HG03045 (cell line): ENCODE measurements around the gene FOXI2.

Source experiments
- ATAC-seq: cut with Tn5 transposase; IDR thresholded peaks from one replicate; pipeline ENCODE4 v1.9.1; 2021; ENCODE audit warnings: mild to moderate bottlenecking, moderate library complexity; ENCODE audit not compliant: unreplicated experiment

Gene FOXI2

DNA sequence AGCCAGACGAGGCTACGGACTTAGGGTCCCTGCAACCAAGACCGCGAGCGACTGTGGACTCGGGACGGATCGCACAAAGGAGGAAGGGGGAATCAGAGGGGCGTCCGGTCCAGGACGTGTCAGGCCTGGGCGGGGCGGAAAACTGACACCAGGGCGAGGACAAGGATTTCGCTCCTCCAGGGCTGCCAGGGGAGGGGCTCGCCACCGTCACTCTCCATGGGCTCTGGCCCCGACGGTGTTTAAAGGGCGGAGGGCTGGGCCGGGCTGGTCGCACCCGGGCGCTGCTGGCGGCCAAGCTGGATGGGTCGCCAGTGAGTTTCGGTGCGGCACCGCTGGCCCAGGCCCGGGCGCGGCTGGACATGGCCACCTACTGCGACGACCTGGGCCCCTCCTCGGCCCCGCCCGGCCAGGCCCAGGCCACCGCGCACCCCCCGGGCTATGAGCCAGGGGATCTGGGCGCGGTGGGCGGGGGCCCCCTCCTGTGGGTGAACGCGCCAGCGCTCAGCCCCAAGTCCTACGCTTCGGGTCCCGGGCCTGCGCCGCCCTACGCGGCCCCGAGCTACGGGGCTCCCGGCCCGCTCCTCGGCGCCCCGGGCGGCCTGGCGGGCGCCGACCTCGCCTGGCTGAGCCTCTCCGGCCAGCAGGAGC, at the start of gene FOXI2:
Gene FOXI2, plus strand, starts transcription at position 271 of the 648 bp plus-strand sequence. Its CDS starts 89 bp downstream, at position 360.
- ATAC-seq: no peak

DNA sequence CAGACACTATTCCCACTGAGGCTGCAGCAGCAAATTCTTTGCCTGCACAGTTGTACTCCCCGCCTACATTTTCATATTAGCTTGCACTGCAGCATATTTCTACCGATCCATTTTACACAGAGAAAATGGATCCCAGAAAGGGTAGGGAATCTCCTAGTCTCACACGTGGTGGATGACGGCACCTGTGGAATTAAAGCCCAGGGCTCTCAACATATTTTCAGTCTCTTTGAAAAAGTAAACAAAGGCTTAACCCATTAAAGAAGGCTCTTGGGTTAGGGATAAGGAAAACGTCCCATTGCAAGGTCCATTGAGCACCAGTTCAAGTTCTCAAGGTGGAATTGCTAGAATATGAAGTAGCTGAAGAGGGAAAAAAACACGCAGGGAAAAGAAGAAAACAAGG, 49.4 kb upstream of the FOXI2 start:
- no peak for ATAC-seq

DNA sequence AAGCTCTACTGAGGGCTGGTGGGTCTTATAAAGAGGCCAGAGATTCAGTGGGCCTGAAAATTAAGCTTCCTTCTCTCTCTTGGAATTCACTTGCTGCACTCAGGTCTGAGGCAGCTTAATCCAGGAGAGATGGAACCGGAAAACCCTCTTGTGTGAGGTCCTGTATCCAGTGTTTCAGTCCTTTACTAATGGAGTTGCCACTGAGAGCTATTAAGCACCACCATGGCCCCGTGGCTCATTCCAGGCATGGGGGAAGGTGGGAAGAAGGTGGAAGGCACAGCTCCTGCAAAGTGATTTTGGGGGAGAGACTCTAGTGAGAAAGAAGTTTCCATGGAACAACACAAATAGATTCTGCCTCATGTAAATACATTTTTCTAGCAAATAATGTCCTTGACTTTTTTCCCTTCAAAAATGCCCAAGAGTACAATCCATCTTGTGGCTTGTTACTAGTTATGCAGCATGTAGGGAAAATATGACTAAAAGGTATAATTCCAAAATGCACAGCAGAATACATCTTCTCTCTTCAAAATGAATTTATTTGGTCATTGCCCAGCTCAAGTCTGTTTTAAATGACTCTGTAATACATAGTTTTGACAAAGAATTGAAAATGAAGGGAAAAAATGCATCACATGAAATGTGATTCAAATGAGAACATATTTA, 46.7 kb upstream of the FOXI2 start:
- ATAC-seq: no peak

DNA sequence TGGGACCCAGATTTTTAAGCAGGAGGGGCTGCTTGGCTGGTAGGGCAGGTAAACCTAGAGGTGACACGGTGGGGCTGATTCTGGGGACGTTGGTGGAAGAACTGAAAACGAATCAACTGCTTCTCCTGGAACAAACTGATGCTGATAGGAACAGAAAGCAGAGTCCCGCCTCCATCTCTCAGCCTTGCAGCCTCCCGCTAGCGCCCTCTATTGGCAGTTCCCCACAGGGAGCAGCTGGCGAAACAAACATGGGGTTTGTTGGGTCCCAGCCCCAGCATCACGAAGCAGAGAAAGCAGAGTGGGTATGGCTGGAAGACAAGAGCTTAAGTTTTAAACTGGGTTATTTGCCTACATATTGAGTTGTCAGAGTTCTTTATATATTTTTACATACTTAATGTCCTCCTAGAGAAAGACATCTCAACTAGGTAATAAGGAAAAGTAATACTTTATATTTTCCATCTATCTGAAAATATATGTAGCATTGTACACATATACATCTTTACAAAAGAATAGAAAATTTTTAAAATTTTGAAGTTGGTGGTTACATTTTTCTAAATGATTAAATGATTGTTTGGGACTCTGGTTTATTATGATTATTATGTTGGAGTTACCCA, 42.3 kb upstream of the FOXI2 start:
- ATAC-seq: no peak

DNA sequence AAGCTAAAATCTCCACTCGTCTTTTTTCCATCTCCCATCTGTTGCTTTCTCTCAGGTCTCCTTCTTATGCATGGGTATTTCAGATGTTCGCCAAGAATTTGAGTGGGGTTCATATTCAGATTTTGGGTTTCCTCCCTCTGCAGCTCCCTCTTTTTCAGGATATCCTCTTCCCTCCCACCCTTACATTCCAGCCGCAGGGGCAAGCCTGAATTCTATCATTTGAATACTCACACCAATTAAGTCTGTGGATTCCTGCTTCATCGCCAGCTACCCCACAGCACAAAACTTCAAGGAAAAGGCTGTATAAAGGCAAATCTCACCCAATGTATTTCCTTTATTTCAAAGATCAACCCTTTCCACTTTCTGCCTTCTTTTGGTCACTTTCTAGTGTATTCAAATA, 41.6 kb upstream of the FOXI2 start:
- ATAC-seq: no peak

DNA sequence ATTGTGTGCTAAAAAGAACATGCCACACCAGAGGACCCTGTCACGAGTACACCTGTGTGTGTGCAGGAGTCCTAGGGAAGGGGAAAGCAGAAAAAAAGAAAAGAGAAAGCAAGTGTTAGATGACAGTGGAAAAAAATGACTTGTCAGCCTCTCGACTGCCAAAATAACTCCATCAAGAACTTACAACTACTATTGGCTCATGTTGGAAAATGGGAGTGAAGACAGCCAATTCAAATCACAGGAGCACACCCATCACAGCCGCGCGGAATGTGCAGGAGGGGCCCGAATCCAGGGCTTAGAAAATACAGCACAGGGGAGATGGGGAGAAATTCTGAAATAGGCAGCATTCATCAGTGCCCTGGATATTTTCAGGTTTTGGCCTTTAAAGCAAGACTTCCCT, 38.1 kb upstream of the FOXI2 start:
- ATAC-seq: no peak

DNA sequence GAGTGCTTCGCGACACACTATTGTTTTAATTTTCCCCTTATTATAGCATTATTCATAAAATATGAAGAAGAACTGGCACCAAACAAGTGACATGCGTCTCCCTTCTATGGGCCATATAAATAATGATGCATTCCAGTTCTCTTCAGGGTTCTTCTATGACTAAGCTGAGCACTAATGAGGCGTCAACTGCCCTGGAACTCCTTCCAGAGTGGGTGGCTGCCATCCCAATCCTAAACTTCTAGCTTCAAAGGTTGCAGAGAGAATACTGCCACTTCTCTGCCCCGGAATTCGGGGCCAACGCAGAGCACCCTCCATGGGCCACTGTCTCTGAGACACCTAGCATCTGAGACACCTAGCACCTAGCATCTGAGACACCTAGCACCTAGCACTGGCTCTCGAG, 37.7 kb upstream of the FOXI2 start:
- no peak for ATAC-seq

DNA sequence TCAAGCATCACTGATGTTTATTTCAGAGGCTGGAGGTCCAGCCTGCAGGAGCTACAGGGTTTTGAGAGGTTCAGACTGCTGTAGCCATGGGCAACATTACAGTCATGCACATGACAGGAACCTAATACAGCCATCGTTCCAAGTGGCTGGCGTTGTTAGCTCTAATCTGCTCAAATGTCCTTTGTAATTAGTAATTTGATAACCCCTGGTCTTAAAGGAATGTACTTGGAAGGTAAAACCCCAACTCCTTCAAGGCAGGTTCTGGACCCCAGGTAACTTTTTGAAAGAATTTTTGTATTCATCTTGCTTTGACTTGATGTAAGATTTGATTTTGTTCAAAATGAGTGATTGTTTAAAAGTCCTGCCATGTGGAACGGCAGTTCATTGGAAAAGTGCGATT, 34.7 kb upstream of the FOXI2 start:
- no peak for ATAC-seq

DNA sequence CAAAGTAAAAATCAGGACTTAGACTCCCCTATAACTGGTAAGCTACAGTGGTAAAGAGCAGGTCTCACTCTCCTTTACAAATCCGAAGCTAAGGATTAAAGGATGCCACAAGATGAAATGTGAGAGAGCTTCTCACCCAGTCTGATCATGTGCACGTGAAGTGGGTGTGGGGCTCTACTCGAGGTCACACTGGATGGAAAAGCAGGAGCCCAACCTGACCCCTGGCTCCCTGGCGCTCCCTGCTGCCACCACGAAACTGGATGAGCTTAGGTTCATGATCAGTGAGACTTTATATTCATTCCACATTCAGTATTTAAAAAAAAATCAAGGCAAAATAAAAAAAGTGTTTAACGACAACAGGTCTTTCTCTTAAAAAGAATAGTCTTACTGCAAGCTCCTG, 21.7 kb upstream of the FOXI2 start:
- no peak for ATAC-seq

DNA sequence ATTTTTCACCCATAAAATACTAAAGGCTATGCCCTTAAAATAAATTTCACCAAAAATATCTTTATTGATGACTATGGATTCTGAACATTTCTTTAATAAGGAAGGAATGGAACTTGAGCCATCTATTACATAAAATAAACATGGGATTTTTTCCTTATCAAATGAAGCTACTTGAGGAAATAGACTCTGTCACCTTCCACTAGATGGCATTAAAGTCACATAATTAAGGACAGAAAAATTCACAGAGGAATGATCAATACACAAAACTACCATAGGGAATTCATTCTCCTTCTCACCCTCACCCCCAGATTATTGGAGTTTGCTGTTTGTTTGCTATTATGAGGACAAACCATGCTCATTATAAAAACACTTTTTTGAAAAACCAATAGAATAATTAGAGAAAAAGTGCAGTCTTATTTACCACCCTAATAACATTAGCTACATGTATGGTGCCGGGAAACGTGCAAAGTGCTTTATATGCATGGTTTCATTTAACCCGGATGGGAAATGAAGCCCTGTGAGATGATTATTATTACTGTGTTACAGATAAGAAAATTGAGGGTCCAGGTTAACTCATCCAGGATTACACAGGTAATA, 21.1 kb upstream of the FOXI2 start:
- no peak for ATAC-seq

DNA sequence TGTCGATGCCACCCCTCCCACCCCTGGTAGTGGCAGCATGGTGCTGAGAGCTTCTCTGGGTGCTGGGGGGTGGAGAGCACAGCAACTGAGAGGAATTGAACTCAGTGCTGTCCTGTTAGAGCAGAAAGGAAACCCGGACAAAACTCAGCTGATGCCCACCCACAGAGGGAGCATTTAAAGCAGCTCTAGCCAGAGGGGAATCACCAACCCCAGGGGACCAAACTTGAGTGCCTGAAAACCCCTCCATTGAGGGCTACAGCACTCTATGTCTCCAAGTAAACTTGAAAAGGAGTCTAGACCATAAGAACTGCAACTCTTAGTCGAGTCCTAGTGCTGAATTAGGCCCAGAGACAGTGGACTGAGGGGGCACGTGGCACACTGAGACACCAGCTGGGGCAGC, 16.8 kb upstream of the FOXI2 start:
- ATAC-seq: no peak

DNA sequence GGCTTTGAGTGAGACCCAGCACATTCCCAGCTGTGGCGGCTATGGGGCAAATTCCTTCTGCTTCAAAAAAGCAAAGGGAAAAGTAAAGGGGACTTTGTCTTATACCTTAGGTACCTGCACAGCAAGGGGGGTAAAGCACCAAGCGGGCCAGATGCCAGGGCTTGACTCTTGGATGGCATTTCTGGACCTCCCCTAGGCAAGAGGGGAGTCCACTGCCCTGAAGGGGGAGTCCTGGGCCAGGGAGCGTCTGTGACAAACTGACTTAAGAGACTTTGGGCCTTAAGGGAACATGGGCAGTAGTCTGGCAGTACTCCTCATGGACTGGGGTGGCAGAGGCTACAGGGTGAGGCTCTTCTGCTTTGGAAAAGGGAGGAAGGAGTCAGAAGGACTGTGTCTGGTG, 16.1 kb upstream of the FOXI2 start:
- ATAC-seq: no peak

DNA sequence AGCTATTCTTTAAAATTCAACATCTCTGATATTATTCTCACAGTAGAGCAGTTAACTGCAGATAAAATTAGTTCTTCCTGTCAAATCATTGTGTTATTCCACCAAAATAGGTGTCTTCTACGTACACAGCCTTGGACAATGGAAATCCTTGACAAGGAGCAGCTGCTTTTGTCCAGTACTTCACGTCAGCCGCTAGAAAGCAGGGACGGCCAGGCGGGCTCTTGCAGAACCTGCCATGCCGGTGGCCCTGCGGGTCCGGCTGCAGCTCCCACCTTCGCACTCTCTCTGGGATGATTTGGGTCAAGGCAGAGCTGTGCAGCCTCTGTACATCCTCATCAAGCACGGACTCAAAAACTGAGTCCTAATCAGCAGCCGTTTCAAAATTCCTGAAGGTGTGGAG, 2.2 kb upstream of the FOXI2 start:
- no peak for ATAC-seq

DNA sequence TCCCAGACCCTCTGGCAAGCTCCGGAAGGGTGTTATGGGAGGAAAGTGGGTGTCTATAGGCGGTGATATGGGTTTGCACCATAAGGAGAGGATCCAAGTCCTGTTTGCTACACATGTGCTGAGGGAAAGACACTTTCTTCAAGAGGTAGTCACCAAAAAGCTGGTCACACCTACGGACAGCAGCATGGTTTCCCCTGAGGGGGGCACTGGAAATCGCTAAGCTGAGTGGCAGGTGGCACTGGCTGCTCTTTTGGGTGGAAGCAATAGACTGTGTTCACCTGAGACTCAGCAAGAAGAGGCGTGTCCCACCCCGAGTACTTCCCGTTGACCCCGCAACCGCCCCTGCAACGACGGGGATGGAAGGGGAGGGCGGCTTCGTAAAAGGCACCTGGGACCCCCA, 1.8 kb upstream of the FOXI2 start:
- ATAC-seq: no peak

DNA sequence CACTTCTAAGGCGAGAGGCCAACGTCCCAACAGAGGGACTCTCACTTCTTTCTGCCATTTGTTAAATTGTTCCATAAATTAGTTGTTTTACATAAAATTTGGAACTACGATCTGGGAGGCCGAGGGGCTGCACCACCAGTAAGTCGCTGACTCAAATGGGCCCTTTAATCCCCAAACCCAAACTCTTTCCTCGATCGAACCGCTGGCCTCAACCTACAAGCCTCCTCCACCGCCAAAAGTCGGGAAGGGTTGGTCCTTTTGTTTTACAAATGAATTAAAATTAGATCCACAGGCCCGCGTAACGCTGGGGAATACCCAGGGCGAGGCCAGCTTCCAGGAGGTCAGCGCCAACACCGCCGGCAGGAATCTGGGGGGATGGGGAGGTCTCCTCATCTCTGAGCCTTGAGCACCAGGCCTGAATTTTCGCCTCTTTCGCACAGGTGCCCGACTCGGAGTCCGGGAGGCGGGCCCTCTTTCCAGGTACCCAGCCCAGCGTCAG, 1.2 kb upstream of the FOXI2 start:
- no peak for ATAC-seq

DNA sequence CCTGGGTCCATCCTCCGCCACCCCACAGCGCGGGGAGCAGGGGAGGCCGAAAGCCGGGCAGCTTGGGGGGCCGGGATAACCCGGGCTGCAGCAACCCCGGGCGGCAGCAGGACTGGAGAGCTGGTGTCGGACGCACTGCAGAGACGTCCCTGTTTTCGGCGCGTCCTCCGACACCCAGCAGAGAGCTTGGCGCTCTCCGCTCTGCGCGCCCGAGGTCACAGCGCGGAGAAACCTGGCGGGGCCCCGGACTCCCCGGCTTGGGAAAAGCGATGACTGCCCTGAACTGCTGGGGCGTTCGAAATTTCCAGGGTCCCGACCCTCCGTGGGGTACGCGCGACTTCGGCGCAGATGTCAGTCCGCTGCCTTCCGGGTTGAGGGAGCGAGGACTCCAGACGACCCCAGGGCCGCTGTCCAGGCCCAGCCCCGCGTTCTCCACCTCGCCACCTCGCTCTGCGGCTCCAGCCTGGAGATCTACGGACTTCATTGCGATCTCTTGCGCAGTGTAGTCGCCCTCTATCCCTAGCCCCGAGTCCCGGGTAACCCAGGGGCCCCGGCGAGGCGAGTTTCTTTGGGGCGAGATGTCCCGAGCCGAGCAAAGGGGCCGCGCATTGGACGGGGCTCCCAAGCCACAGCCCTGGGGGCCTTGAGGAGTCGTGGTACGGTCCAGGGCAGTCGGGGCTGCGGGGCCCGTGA, 617 bp upstream of the FOXI2 start:
- no peak for ATAC-seq

DNA sequence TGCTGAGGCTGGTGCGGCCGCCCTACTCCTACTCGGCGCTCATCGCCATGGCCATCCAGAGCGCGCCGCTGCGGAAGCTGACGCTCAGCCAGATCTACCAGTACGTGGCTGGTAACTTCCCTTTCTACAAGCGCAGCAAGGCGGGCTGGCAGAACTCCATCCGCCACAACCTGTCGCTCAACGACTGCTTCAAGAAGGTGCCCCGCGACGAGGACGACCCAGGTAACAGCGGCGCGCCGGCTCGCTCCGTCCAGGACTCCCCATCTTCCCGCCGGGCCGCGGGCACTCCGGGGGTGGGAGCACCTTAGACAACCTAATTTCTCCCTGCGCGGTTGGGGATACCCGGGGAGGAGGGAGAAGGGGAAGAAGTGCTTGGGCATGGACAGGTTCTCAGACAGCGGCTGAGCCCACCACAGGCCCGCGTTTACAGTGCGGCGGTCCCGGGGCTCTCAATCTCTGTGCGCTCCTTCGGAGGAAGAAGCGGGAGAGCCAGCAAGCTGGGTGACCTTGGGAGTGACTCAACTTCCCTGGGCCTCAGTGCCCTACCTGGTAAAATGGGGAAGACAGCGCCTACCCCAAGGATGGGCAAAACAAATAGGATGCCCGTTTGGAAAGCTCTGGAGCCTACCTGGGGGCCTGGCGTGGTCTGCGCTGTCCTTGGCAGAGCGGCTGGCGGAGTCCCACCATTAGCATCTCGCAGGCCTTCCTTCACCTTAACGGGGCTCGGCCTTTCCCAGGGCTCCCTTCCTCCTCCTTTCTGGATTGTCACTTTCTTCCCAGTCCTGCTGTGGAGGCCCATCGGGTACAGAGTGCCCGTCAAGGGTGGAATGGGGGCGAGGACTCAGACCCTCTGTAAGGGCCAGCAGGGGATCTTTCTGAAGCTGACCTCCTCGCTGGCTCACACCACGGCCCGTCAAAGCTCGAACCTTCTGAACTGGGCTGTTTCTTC, 852 bp downstream of the FOXI2 start:
- ATAC-seq: no peak

DNA sequence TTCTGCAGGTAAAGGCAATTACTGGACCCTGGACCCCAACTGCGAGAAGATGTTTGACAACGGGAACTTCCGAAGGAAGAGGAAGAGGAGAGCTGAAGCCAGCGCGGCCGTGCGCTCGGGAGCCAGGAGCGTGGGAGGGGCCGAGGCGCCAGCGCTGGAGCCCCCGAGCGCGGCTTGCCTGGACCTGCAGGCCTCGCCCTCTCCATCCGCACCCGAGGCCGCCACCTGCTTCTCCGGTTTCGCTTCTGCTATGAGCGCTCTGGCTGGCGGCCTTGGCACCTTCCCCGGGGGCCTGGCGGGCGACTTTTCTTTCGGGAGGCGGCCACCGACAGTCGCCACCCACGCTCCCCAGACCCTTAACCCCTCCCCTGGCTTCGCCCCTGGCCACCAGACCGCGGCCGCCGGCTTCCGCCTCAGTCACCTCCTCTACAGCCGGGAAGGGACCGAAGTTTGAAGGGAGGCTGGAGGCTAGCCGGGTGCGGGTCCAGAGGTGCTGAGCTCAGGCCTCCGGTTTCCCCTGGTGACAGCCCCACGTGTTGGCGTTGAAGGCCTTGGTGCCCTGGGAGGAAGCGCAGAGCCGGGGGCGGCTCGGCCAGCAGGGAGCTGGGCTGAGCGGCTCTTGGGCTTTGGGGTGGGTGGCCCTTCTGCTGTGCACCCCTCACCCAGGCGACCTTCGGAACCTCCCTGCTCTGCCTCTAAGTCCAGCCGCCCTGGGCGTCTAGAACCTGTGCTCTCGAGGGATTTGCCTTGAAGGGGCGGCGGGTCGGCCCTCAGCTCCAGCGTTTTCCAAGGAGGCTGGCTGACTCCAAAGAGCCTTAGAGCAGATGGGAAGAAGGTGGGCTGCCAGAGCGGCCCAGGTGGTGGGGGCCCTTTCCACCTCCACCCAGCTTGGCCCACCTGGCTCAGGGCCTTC, 1.8 kb downstream of the FOXI2 start:
- ATAC-seq: no peak

DNA sequence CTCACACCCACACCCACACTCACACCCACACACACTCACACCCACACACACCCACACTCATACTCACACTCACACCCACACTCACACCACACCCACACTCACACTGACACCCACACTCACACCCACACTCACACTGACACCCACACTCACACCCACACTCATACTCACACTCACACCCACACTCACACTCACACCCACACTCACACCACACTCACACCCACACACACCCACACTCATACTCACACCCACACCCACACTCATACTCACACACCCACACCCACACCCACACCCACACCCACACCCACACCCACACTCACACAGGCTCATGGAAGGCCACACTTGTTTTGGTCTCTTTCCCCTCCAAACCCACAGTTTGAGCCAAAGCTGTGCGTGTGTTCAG, 2.9 kb downstream of the FOXI2 start:
- ATAC-seq: no peak
